Activated CD4-positive, alpha-beta memory T cell treated with anti-CD3 and anti-CD28 coated beads for 36 hours (primary cell): ENCODE results near the gene MRPL58. TPM values are rescaled to one million over a fixed set of nuclear protein-coding genes. Genes with fewer than 3 reads are reported as not detected.

ENCODE experiments used
- CTCF ChIA-PET: fragments of 350-600 bp; sonication (Branson Sonifier 250); formaldehyde crosslinking; loops from one replicate; lab custom pipeline; 2021; ENCODE audit warnings: antibody characterized with exemption, inconsistent platforms; lab: Charles Lee
- POLR2A ChIA-PET: fragments of 350-600 bp; sonication (Branson Sonifier 250); formaldehyde crosslinking; loops from one replicate; lab custom pipeline; 2021; ENCODE audit warnings: antibody characterized with exemption; lab: Charles Lee
- DNase-seq: peaks from one replicate; pipeline ENCODE4 v3.0.0-alpha.2; 2020
- H3K27ac Mint-ChIP-seq: one replicate; pipeline ENCODE4 v1.8.0; 2021; ENCODE audit warnings: mixed read lengths
- H3K27me3 Mint-ChIP-seq: one replicate; pipeline ENCODE4 v1.8.0; 2021; ENCODE audit warnings: mixed read lengths
- H3K36me3 Mint-ChIP-seq: one replicate; pipeline ENCODE4 v1.8.0; 2021; ENCODE audit warnings: mixed read lengths
- H3K4me1 Mint-ChIP-seq: one replicate; pipeline ENCODE4 v1.8.0; 2021; ENCODE audit warnings: low read depth, mixed read lengths
- H3K4me3 Mint-ChIP-seq: one replicate; pipeline ENCODE4 v1.8.0; 2021; ENCODE audit warnings: mild to moderate bottlenecking, mixed read lengths
- H3K9me3 Mint-ChIP-seq: one replicate; pipeline ENCODE4 v1.8.0; 2021; ENCODE audit warnings: mixed read lengths
- intact Hi-C: fragments of 100-400 bp; cut with micrococcal nuclease; formaldehyde crosslinking; loops from one replicate; pipeline ENCODE4 v1.15.1; 2023
- total RNA-seq, 2 experiments: library from RNA; stranded (reverse); gene quantifications; one replicate each; pipeline ENCODE4 v1.2.3, GENCODE V29; 2021

Gene MRPL58
- total RNA-seq, 2 experiments from 2014 or later: 57.7 TPM

- H3K36me3 Mint-ChIP-seq: peaks cover 31% of the 10 kb centered on the region
- no peak for DNase-seq
- peaks cover 35% of the 10 kb centered on the region for H3K4me1 Mint-ChIP-seq
- ChIA-PET CTCF (interaction anchor here (0.5 to 2.5 kb wide), 2 partner anchors 50 to 128 kb away, joined by 3 to 11 read pairs; no protein-coding TSS in a partner anchor), POLR2A (no interaction called here)
- no peaks in the 10 kb centered on the region for H3K9me3 Mint-ChIP-seq
- H3K27me3 Mint-ChIP-seq: no peaks in the 10 kb centered on the region
- H3K4me3 Mint-ChIP-seq: no peak overlapping the region
- intact Hi-C loops: no loop called here
- peak overlapping the region; percentile 87 for H3K27ac Mint-ChIP-seq
Observed at GRCh38 chr17:75064460-75064859, 52.0 kb downstream of the MRPL58 start.

GRCh38 chr17:75064867-75065561, 52.5 kb downstream of the MRPL58 start:
- no peak for DNase-seq
- peaks cover 27% of the 10 kb centered on the region for H3K36me3 Mint-ChIP-seq
- H3K4me1 Mint-ChIP-seq: peaks cover 37% of the 10 kb centered on the region
- POLR2A ChIA-PET: no interaction called here
- H3K9me3 Mint-ChIP-seq: no peaks in the 10 kb centered on the region
- H3K4me3 Mint-ChIP-seq: no peak overlapping the region
- CTCF ChIA-PET: interaction anchor here (2.5 kb wide), 1 partner anchor 49 kb away, joined by 11 read pairs; no protein-coding TSS in a partner anchor
- H3K27ac Mint-ChIP-seq: peak overlapping the region; percentile 87
- H3K27me3 Mint-ChIP-seq: no peaks in the 10 kb centered on the region
- intact Hi-C loops: loop anchor here (5.0 kb wide), 1 partner anchor 87 kb away; the partner anchor contains the start of gene JPT1

GRCh38 chr17:75065562-75066151, 53.2 kb downstream of the MRPL58 start:
- Mint-ChIP-seq H3K27me3 (no peaks in the 10 kb centered on the region), H3K27ac (peak overlapping the region; percentile 87), H3K4me1 (peaks cover 37% of the 10 kb centered on the region), H3K36me3 (peaks cover 27% of the 10 kb centered on the region), H3K9me3 (no peaks in the 10 kb centered on the region), H3K4me3 (no peak overlapping the region)
- DNase-seq: peak; percentile 54
- intact Hi-C loops: loop anchor here (5.0 kb wide), 1 partner anchor 87 kb away; the partner anchor contains the start of gene JPT1
- CTCF ChIA-PET: interaction anchor here (1.4 kb wide), 1 partner anchor 48 kb away, joined by 5 read pairs; no protein-coding TSS in a partner anchor
- POLR2A ChIA-PET: interaction anchor here (0.6 kb wide), 1 partner anchor 30 kb away, joined by 4 read pairs; no protein-coding TSS in a partner anchor

GRCh38 chr17:75067856-75068255, 55.4 kb downstream of the MRPL58 start:
- Mint-ChIP-seq H3K9me3 (no peaks in the 10 kb centered on the region), H3K27ac (peak overlapping the region; percentile 73), H3K4me3 (no peak overlapping the region), H3K27me3 (no peaks in the 10 kb centered on the region), H3K36me3 (peaks cover 16% of the 10 kb centered on the region), H3K4me1 (peaks cover 37% of the 10 kb centered on the region)
- POLR2A ChIA-PET: interaction anchor here (1.1 kb wide), 1 partner anchor 63 kb away, joined by 3 read pairs; the partner anchor contains the start of gene NT5C
- CTCF ChIA-PET: interaction anchor here (0.6 to 2.2 kb wide), 4 partner anchors 11 to 106 kb away, joined by 3 to 11 read pairs (median 8); no protein-coding TSS in a partner anchor
- intact Hi-C loops: loop anchor here (5.0 kb wide), 1 partner anchor 84 kb away; the partner anchor contains the start of gene JPT1
- DNase-seq: peak; percentile 62

- intact Hi-C loops: loop anchor here (5.0 kb wide), 1 partner anchor 84 kb away; the partner anchor contains the start of gene JPT1
- H3K9me3 Mint-ChIP-seq: no peaks in the 10 kb centered on the region
- CTCF ChIA-PET: interaction anchor here (0.6 to 2.2 kb wide), 6 partner anchors 9 to 1342 kb away, joined by 3 to 11 read pairs (median 6); no protein-coding TSS in a partner anchor
- H3K4me3 Mint-ChIP-seq: no peak overlapping the region
- H3K4me1 Mint-ChIP-seq: peaks cover 37% of the 10 kb centered on the region
- peak overlapping the region; percentile 9 for H3K27ac Mint-ChIP-seq
- POLR2A ChIA-PET: no interaction called here
- no peak for DNase-seq
- peaks cover 13% of the 10 kb centered on the region for H3K36me3 Mint-ChIP-seq
- H3K27me3 Mint-ChIP-seq: no peaks in the 10 kb centered on the region
Observed at GRCh38 chr17:75068750-75069149, 56.3 kb downstream of the MRPL58 start.

GRCh38 chr17:75069783-75070182, 57.3 kb downstream of the MRPL58 start:
- POLR2A ChIA-PET: interaction anchor here (1.0 kb wide), 1 partner anchor 193 kb away, joined by 5 read pairs; no protein-coding TSS in a partner anchor
- CTCF ChIA-PET: interaction anchor here (0.9 to 2.0 kb wide), 6 partner anchors 10 to 132 kb away, joined by 3 to 9 read pairs (median 3); no protein-coding TSS in a partner anchor
- no peak for DNase-seq

More at GRCh38 chr17:75069783-75070182, 57.3 kb downstream of the MRPL58 start:
- H3K4me1 Mint-ChIP-seq: peaks cover 32% of the 10 kb centered on the region
- H3K4me3 Mint-ChIP-seq: no peak overlapping the region
- peaks cover 4% of the 10 kb centered on the region for H3K36me3 Mint-ChIP-seq
- no peaks in the 10 kb centered on the region for H3K9me3 Mint-ChIP-seq
- no peak overlapping the region for H3K27ac Mint-ChIP-seq
- intact Hi-C loops: loop anchor here (5.0 kb wide), 1 partner anchor 83 kb away; the partner anchor contains the start of gene JPT1
- no peaks in the 10 kb centered on the region for H3K27me3 Mint-ChIP-seq

Other genes starting within 250 kb of the MRPL58 start
- gene NAT9, start 236.3 kb upstream of the MRPL58 start, total RNA-seq: 10 to 100 TPM; 42.9 to 46.9 TPM
- gene GRIN2C, start 152.8 kb upstream of the MRPL58 start, total RNA-seq: not detected
- gene FDXR, start 139.7 kb upstream of the MRPL58 start, total RNA-seq: 10 to 100 TPM; 18.1 to 18.4 TPM
- gene FADS6, start 119.0 kb upstream of the MRPL58 start, total RNA-seq: not detected
- not detected for gene USH1G, start 89.4 kb upstream of the MRPL58 start, total RNA-seq
- not detected for gene OTOP2, start 88.4 kb upstream of the MRPL58 start, total RNA-seq
- gene OTOP3, start 76.8 kb upstream of the MRPL58 start, total RNA-seq: not detected
- gene HID1, start 39.9 kb upstream of the MRPL58 start, total RNA-seq: 1 to 10 TPM; 2.3 to 2.6 TPM
- gene CDR2L, start 25.0 kb upstream of the MRPL58 start, total RNA-seq: 1 to 10 TPM; 1.1 to 1.3 TPM
- 100 to 1,000 TPM; 249 to 261 TPM for gene ATP5PD, start 34.3 kb downstream of the MRPL58 start, total RNA-seq
- 10 to 100 TPM; 20.6 to 23.3 TPM for gene KCTD2, start 34.6 kb downstream of the MRPL58 start, total RNA-seq
- 1 to 10 TPM; 6.7 to 7.7 TPM for gene SLC16A5, start 75.3 kb downstream of the MRPL58 start, total RNA-seq
- 1 to 10 TPM; 6.5 to 8.2 TPM for gene ARMC7, start 97.3 kb downstream of the MRPL58 start, total RNA-seq
- gene NT5C, start 119.1 kb downstream of the MRPL58 start, total RNA-seq: 10 to 100 TPM; 65.2 to 70.8 TPM
- 100 to 1,000 TPM; 263 to 267 TPM for gene JPT1, start 141.8 kb downstream of the MRPL58 start, total RNA-seq
- 100 to 1,000 TPM; 610 to 612 TPM for gene SUMO2, start 170.3 kb downstream of the MRPL58 start, total RNA-seq
- 100 to 1,000 TPM; 125 to 132 TPM for gene NUP85, start 193.0 kb downstream of the MRPL58 start, total RNA-seq
- gene GGA3, start 248.9 kb downstream of the MRPL58 start, total RNA-seq: 10 to 100 TPM; 68.5 to 70.7 TPM
- gene MRPS7, start 249.2 kb downstream of the MRPL58 start, total RNA-seq: 10 to 100 TPM; 72.9 to 76.1 TPM